HG03139 (cell line): ENCODE results near the gene DNHD1.
"Not testable (repeated sequence)": the region's sequence is repeated elsewhere in the genome, so short reads cannot be mapped to it uniquely, and the experiment has no call there.

Source experiments
- ATAC-seq: cut with Tn5 transposase; IDR thresholded peaks from one replicate; pipeline ENCODE4 v1.9.1; 2021; ENCODE audit not compliant: unreplicated experiment

The DNHD1 gene

GRCh38 chr11:6481012-6481923 lies 15.8 kb upstream of the DNHD1 start, which contains the start of the genes ARFIP2 and TIMM10B:
TSS of gene ARFIP2 (minus strand) at chr11:6481331. CDS start at chr11:6480421, 910 bp downstream.
TSS of gene TIMM10B (plus strand) at chr11:6481501. CDS start at chr11:6481517, 16 bp downstream.
- peak; percentile 99 for ATAC-seq

GRCh38 chr11:6481924-6482275 lies 15.2 kb upstream of the DNHD1 start:
- peak; percentile 5 for ATAC-seq

DNA sequence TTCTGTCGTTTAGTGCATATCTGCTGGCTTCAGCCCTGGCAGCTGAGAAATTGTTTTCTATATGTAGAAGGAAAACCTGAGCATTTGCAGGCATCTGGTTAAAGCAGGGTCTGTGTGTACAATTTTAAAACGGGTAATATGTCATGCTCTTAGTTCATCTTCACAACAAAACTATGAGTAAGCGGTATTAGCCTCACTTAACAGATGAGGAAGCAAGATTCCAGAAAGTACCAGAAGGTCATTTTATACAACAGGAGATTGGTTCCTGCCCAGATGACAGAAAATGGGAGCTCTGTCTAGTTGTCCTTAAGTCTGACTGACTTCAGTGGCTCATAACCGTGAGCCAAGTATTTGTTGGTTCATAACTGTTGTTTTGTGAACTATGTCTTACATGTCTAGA lies 14.6 kb upstream of the DNHD1 start:
- no peak for ATAC-seq

- ATAC-seq: no peak
Observed at GRCh38 chr11:6483015-6483414, 14.1 kb upstream of the DNHD1 start.

DNA sequence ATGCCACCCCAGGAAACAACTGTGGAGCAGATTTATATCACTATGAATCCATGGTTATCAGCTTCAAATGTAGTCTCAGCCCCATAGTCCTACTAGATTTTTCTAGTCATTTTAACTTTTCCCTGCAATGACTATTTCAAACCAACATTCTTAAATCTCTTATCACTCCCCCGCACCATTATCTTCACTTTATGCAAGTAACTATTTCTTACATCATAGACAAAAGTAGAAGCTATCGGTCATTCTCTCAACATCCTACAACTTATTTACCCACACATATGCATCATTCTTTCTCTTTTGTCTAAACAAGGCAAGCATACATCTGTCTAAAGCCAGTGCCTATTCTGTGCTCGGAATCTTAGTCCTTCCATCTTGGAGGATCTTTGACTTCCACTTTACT lies 11.4 kb upstream of the DNHD1 start:
- no peak for ATAC-seq

GRCh38 chr11:6486256-6486655 lies 10.8 kb upstream of the DNHD1 start:
- no peak for ATAC-seq

- ATAC-seq: no peak
Observed at GRCh38 chr11:6486938-6487337, 10.1 kb upstream of the DNHD1 start.

DNA sequence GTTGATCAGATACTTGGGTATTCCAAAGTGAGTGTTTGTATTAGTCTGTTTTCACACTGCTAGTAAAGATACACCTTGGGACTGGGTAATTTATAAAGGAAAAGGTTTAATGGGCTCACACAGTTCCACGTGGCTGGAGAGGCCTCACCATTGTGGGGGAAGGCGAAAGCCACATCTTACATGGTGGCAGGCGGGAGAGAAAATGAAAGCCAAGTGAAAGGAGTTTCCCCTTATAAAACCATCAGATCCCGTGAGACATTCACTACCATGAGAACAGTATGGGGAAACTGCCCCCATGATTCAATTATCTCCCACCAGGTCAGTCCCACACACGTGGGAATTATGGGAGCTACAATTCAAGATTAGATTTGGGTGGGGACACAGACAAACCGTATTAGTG lies 8.7 kb upstream of the DNHD1 start:
- ATAC-seq: no peak

DNA sequence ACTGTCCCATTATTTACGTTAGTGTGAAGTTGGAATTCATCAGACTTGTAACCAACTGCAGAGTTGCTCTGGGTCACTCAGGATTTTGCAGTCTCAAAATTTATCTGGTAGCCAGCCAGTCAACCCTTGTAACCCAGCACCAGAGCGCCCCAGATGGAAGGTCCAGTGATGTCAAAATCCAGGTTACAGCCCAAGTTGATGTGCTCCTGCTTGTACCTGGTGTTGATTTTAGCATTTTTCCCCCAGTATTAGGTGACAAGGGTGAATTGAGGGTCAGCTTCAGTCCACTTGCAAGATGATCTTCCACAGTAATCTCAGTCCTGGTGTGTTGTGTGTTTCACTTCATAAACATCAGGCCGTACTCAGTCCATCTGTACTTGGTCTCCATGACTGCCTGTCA lies 8.3 kb upstream of the DNHD1 start:
- ATAC-seq: no peak

- no peak for ATAC-seq
Observed at GRCh38 chr11:6489306-6489705, 7.8 kb upstream of the DNHD1 start.

DNA sequence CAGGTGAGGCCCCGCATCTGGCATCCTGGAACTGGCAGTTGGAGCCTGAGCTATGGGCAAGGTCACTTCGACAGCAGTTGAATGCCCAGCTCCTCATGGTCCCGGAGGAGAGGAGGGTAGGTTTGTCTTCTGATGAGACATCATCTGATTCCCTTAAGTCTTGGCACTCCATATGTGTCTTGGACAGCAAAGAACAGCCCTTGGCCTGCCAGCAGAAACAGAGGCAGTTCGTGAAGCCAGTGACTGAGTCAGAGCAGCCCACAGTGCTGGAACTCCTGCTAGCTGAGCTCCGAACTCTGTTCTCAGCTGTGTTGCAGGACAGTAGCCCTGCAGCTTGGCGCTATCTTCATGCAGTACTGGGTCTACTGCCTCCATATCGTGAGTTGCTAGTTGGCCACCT lies 1.0 kb downstream of the DNHD1 start:
- no peak for ATAC-seq

DNA sequence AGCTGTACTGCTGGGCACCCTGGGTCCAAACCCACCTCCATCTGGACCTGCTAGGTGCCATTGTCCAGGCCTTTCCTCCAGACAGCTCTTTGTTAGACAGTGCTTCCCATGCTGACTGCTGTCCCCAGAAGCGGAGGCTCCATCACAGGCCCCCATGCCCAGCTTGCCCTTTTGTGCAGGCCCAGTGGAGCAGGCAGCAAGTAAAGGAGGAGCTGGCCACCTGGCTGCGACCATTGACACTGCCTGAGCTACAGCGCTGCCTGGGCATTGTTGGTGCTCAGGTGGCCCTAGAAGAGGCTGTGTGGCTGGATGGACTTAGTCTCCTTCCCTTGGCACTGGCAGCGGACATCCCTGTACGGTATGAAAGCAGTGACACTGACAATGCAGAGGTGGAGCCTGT lies 1.5 kb downstream of the DNHD1 start:
- ATAC-seq: no peak

GRCh38 chr11:6502382-6502781 lies 5.3 kb downstream of the DNHD1 start:
- no peak for ATAC-seq

DNA sequence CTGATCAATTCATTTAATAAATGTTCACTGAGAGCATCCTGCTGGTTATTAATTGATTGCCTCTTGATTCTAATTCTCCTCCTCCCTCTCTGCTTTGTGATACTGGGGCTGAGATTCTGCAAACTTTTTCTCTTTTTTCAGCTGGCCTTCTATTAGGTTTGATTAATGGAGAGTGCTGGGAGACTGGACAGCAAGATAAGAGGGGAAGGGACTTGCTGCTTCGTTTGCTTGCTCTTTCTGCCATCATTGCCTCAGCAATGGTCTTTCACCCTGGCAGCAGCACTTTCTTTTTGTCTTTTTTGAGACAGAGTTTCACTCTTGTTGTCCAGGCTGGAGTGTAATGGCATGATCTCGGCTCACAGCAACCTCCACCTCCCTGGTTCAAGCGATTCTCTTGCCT lies 7.1 kb downstream of the DNHD1 start:
- ATAC-seq: no peak

DNA sequence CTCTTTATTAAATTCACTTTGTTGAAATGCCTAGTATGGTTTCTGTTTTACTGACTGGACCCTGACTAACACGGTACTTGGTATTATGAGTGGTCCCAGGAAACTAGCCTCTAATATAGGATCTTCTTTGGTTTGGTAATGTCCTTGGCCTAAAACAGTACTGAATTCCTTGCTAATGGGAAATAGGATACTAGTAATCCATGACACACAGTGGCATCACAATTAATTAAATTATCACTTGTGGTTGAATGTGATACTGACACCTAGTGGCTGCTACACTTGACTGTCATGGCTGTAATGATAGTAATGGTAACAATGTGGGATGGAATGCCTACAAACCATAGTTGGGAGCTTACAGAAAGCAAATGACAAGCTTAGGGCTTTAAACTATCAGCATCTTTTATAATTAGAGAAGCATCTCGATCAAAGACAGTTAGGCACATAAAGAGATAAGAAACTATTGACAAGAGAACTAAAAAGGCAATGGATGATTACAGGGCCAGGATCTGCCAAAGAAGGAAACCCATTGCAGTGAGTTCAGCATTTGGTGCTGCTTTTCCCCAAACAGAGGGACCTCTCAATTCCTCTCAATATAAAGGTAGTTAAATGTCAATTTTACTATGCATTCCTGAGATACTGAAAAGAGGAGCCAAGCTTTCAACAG lies 8.6 kb downstream of the DNHD1 start:
- ATAC-seq: no peak

- no peak for ATAC-seq
Observed at GRCh38 chr11:6516865-6517264, 19.8 kb downstream of the DNHD1 start.

- ATAC-seq: no peak
Observed at GRCh38 chr11:6520265-6520664, 23.2 kb downstream of the DNHD1 start.

DNA sequence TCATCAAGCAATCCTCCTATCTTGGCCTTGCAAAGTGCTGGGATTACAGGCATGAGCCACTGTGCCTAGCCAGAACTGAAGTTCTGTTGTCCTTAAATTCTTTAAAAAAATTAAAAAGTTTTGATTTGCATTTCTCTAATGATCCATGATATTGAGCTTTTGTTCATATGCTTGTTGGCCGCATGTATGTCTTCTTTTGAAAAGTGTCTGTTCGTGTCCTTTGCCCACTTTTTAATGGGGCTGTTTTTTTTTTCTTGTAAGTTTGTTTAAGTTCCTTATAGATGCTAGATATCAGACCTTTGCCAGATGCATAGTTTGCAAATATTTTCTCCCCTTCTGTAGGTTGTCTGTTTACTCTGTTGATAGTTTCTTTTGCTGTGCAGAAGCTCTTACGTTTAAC lies 24.9 kb downstream of the DNHD1 start:
- ATAC-seq: not testable (repeated sequence)

DNA sequence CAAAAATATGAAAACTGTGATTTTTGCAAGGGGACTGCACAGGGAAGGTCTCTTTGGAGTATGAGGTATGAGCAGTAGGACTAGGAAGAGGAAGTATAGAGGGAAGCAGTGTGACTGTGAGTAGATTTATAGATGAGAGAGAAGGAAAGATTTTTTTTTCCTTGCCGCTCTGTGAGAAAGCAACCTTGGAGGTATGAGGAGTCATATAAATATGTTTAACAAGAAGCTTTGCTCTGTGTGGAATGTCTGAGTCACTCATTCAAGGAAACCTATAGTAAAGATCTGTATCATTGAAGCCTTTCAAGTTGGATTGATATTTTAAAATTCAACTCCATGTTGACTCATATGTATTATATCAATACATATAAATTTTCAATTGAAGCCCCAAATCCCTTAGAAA lies 26.2 kb downstream of the DNHD1 start:
- no peak for ATAC-seq

DNA sequence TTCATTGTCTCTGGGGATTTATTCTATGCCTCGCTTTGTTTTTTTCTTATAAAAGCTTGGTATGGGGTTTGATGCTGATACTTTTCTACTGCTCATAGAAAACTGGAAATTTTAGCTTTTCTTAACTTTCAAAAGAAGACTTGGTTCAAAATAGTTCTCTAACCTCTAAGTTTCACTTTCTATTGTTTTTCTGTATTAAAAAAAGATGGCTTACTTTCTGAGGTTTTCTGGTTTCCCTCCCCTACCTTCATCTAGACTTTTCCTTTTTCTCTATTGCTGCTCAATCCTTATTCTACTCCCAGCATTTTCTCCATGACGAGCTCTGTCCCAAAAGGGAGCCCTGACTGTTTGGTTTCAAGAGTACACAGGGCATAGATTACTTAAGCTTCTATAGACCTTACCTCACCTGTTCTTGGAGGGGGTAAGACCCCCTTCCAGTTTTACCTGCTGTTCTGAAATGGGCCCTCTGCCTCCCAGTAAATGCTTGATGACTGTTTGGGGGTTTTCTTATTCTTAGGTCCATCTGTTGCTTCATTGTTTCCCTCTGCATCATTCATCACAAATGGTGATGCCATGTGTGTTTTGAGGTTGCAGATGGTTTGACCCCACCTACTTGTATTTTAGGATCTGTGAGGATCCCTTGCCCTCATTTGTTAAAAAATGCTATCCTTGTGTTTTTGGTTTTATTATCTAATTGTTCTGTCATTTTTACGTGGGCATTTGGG lies 29.5 kb downstream of the DNHD1 start:
- ATAC-seq: no peak

DNA sequence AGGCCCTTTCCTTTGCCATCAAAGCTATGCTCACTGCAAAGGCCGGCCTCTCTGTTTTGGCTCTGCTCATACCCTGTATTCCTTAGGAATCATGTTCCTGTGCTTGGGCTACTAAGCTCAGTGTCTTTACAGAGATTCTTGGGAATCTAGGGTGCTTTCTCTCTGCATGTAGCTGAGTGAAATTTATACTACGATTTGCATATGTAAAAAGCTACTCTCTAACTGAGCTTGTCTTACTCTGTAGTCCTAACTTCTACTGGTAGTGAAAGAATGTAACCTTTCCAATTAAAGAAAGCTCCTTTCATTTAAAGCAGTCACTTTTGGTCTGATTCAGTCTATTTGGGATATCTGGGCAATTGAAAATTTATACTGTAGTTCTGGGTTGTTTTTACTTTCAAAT lies 32.2 kb downstream of the DNHD1 start:
- no peak for ATAC-seq

DNA sequence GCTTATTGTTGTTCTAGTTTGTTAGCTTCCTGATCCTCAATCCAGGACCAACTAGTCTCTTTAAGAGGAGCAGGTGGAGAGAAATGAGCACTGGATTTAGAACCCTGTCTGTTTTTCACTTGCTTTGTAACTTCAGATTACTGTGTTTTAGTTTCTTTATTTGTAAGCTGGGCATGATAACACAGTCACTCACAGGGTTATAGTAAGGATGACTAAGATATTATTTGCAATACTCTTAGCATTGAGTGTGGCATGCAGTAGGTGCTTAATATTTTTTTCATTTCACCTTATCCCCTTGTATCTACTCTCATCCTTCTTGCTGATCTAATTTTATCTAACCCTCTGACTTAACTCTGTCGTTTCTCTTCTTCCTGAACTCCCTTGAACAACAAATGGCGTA lies 33.8 kb downstream of the DNHD1 start:
- no peak for ATAC-seq
